Activated naive CD8-positive, alpha-beta T cell treated with anti-CD3 and anti-CD28 coated beads, Interleukin-2, amount 10 ng/mL, durations not matched to agents 7 days and 5 days (primary cell): ENCODE measurements around the gene SYT7. TPM values are rescaled to one million over a fixed set of nuclear protein-coding genes. Genes with fewer than 3 reads are reported as not detected.
"Not testable (repeated sequence)": the region's sequence is repeated elsewhere in the genome, so short reads cannot be mapped to it uniquely, and the experiment has no call there.

Experiments used
- ATAC-seq: fragments of 150-1000 bp; cut with Tn5 transposase; one replicate; pipeline ENCODE4 v1.10.0; 2021; ENCODE audit warnings: low read depth, moderate library complexity
- POLR2A ChIA-PET: fragments of 350-600 bp; sonication (Branson Sonifier 250); formaldehyde crosslinking; loops from one replicate; lab custom pipeline; 2021; ENCODE audit warnings: antibody characterized with exemption; lab: Charles Lee
- DNase-seq: peaks from one replicate; pipeline ENCODE4 v3.0.0; 2021
- H3K27ac Mint-ChIP-seq: one replicate; pipeline ENCODE4 v1.8.0; 2022; ENCODE audit warnings: mild to moderate bottlenecking, mixed read lengths
- H3K27me3 Mint-ChIP-seq: one replicate; pipeline ENCODE4 v1.8.0; 2022; ENCODE audit warnings: mild to moderate bottlenecking, moderate library complexity, mixed read lengths
- H3K36me3 Mint-ChIP-seq: one replicate; pipeline ENCODE4 v1.8.0; 2021; ENCODE audit warnings: mild to moderate bottlenecking, mixed read lengths
- H3K4me1 Mint-ChIP-seq: one replicate; pipeline ENCODE4 v1.8.0; 2021; ENCODE audit warnings: mixed read lengths
- H3K4me3 Mint-ChIP-seq: one replicate; pipeline ENCODE4 v1.8.0; 2022; ENCODE audit warnings: mild to moderate bottlenecking, moderate library complexity, mixed read lengths
- H3K9me3 Mint-ChIP-seq: one replicate; pipeline ENCODE4 v1.8.0; 2021; ENCODE audit warnings: mixed read lengths
- microRNA-seq: library from miRNA; unstranded; fragments of <30 nt; microRNA quantifications from one replicate; pipeline ENCODE4 v1.2.0, GENCODE V29; 2022
- total RNA-seq, 2 experiments: library from RNA; stranded (reverse); gene quantifications; one replicate each; pipeline ENCODE4 v1.2.3, GENCODE V29; 2021

The SYT7 gene
- total RNA-seq, 2 experiments from 2014 or later, result not detected

DNA sequence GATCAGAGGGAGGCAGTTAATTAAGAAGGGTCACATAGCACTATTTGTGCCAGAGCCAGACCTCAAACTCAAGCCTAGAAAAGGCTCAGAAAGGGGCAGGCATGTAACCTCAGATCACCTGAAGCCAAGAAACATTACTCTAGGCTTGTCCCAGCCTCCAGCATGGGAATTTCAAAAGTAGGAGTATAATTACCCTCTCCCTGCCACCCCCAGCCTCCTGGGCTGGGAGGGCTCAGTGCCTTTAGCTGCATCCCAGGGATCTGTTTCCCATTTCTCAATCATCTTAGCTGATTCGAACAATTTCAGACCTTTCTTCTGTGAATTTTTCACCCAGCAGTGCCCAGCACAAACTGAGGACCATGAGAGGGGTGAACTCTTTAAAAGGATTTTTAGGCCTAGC is 105.4 kb downstream of the SYT7 start:
- Mint-ChIP-seq H3K4me3 (no peak overlapping the region), H3K27me3 (no peaks in the 10 kb centered on the region), H3K36me3 (peaks cover 5% of the 10 kb centered on the region), H3K9me3 (no peaks in the 10 kb centered on the region), H3K4me1 (peaks cover 12% of the 10 kb centered on the region), H3K27ac (no peak overlapping the region)
- DNase-seq, result no peak
- ATAC-seq, result no peak
- POLR2A ChIA-PET, result interaction anchor here (1.4 kb wide), 1 partner anchor 46 kb away, joined by 3 read pairs; the partner anchor contains the start of genes CPSF7 and SDHAF2

DNA sequence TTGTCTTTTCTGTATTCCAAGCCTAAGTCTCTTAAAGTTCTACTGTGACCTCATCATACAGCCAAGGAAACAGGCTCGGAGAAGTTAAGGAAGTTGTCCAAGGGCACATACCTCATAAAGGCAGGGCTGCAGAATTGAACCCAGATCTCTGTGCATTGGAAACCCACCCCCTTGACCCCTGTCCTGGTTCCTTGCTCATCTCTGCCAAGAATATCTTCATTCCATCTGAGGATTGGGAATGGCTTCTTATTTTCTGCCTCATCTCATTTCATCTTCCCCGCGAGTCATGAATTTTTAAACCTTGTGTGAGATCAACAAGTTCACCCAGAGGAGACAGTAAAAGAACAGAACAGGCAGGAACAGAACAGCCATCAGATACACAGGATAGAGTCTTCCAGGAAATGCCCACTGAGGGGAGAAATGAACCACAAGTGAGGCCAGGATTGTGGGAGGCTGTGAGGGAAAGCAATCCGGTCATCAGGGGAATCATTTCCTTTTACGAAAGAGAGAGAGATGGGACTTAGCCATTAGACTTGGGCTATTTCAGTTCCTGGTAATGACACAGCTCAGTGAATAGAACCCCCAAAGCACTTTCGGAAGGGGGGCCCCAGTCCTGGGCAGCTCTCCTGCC is 106.7 kb downstream of the SYT7 start:
- DNase-seq (no peak), ATAC-seq (no peak)
- H3K27me3 Mint-ChIP-seq, result no peaks in the 10 kb centered on the region
- no peak overlapping the region for H3K27ac Mint-ChIP-seq
- H3K4me1 Mint-ChIP-seq, result peaks cover 12% of the 10 kb centered on the region
- no peak overlapping the region for H3K4me3 Mint-ChIP-seq
- POLR2A ChIA-PET, result interaction anchor here (0.6 to 1.4 kb wide), 2 partner anchors 44 to 314 kb away, joined by 3 read pairs; partner anchors contain the start of genes CPSF7 and SDHAF2
- H3K9me3 Mint-ChIP-seq, result no peaks in the 10 kb centered on the region
- peaks cover 5% of the 10 kb centered on the region for H3K36me3 Mint-ChIP-seq

DNA sequence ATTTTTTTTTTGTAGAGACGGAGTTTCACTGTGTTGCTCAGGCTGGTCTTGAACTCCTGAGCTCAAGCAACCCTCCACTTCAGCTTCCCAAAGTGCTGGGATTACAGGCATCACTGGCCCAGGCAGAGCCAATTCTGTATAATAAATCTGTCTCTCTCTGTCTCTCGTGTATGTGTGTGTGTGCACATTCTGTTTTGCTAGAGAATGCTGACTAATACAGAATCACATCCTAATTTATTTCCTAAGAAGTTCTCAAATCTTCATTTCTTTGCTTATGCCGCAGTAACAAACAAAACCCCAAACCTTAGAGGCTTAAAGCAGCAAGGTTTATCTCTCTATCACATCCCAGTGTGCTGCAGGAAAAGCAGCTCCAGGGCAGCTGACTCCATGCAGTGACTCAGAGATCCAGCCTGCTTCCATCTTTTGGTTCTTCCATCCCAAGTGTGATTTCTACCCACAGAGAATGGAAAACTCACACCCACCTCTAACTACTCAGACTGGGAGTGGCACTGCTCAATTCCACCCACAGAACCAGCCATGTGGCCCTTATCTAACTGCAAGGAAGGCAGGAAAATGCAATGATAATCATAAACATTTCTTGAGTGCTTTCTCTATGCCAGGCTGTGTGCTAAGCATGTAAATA is 107.4 kb downstream of the SYT7 start:
- Mint-ChIP-seq H3K9me3 (no peaks in the 10 kb centered on the region), H3K27ac (no peak overlapping the region), H3K27me3 (no peaks in the 10 kb centered on the region), H3K4me3 (no peak overlapping the region), H3K4me1 (peaks cover 12% of the 10 kb centered on the region), H3K36me3 (peaks cover 5% of the 10 kb centered on the region)
- DNase-seq (no peak), ATAC-seq (no peak)
- POLR2A ChIA-PET, result interaction anchor here (0.9 kb wide), 1 partner anchor 19 kb away, joined by 7 read pairs; no protein-coding TSS in a partner anchor

DNA sequence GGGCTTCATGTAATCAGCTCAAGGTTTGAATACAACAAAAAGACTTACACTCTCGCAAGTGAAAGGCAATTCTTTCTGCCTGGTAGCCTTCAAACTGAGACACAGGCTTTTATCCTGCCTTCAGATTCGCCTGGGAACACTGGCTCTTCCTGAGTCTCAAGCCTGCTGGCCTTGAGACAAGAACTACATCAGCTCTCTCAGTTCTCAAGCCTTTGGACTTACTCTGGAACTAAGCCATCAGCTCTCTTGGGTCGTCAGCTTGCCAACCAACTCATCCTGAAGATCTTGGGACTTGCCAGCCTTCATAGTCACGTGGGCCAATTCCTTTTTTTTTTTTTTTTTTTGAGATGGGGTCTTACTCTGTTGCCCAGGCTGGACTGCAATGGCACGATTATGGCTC is 108.0 kb downstream of the SYT7 start:
- H3K27ac Mint-ChIP-seq, result no peak overlapping the region
- POLR2A ChIA-PET, result interaction anchor here (0.7 to 0.9 kb wide), 2 partner anchors 19 to 44 kb away, joined by 7 read pairs; no protein-coding TSS in a partner anchor

DNA sequence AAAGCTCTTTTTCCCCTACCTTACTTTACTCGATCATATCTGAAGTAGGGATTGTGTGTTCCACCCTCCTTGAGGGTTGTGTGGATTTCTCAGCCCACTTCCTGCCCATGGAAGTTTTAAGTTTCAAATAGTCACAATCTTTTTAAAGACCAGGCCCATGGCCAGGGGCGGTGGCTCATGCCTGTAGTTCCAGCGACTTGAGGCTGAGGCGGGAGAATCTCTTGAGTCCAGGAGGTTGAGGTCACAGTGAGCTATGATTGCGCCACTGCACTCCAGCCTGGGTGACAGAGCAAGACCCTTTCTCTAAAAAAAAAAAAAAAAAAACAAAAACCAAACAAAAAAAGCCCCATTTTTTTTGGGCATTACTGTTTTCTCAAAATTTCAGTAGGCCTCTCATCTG is 108.6 kb downstream of the SYT7 start:
- POLR2A ChIA-PET, result interaction anchor here (0.5 to 1.0 kb wide), 4 partner anchors 38 to 261 kb away, joined by 3 to 7 read pairs (median 4); no protein-coding TSS in a partner anchor
- Mint-ChIP-seq H3K27ac (peak overlapping the region; percentile 54), H3K27me3 (no peaks in the 10 kb centered on the region), H3K4me1 (peaks cover 9% of the 10 kb centered on the region), H3K4me3 (no peak overlapping the region), H3K9me3 (no peaks in the 10 kb centered on the region), H3K36me3 (peaks cover 9% of the 10 kb centered on the region)
- DNase-seq, result no peak
- ATAC-seq, result no peak

More for the DNA sequence above, 108.0 kb downstream of the SYT7 start:
- no peak for ATAC-seq
- Mint-ChIP-seq H3K36me3 (peaks cover 5% of the 10 kb centered on the region), H3K4me1 (peaks cover 10% of the 10 kb centered on the region), H3K9me3 (no peaks in the 10 kb centered on the region), H3K27me3 (no peaks in the 10 kb centered on the region), H3K4me3 (no peak overlapping the region)
- DNase-seq, result no peak

DNA sequence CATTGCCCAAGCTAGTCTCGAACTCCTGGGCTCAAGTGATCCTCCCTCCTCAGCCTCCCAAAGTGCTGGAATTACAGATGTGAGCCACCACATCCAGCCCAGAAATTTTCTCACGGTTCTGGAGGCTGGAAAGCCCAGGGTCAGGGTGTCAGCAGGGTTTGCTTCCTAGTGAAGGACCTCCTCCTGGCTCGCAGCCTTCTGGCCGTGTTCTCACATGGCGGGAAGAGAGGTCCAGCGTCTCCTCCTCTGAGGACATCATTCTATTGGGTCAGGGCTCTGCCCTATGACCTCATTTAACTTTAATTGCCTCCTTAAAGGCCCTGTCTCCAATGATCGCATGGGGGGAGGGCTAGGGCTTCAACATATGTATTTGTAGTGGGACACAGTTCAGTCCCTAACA is 112.9 kb downstream of the SYT7 start:
- H3K4me3 Mint-ChIP-seq, result no peak overlapping the region
- ATAC-seq, result no peak
- peaks cover 9% of the 10 kb centered on the region for H3K4me1 Mint-ChIP-seq
- DNase-seq, result no peak
- peaks cover 15% of the 10 kb centered on the region for H3K36me3 Mint-ChIP-seq
- no peaks in the 10 kb centered on the region for H3K27me3 Mint-ChIP-seq
- H3K9me3 Mint-ChIP-seq, result no peaks in the 10 kb centered on the region
- POLR2A ChIA-PET, result no interaction called here
- H3K27ac Mint-ChIP-seq, result no peak overlapping the region

GRCh38 chr11:61467602-61468001 is 113.3 kb downstream of the SYT7 start:
- ATAC-seq, POLR2A ChIA-PET, DNase-seq, H3K27ac Mint-ChIP-seq, H3K9me3 Mint-ChIP-seq, H3K4me1 Mint-ChIP-seq, H3K4me3 Mint-ChIP-seq, H3K27me3 Mint-ChIP-seq: not testable (repeated sequence)
- H3K36me3 Mint-ChIP-seq, result peaks cover 15% of the 10 kb centered on the region

Small RNA genes within 50 kb of the gene (microRNA-seq; reads per million reads assigned to microRNA genes)
- gene MIR4488, result not detected

Other genes starting within 250 kb of the SYT7 start
- gene DDB1, start 248.0 kb downstream of the SYT7 start, total RNA-seq, result 100 to 1,000 TPM; 168 to 181 TPM
- gene TKFC, start 247.8 kb downstream of the SYT7 start, total RNA-seq, result 10 to 100 TPM; 31.5 to 34.3 TPM
- 10 to 100 TPM; 43.6 to 44.7 TPM for gene CYB561A3, start 219.2 kb downstream of the SYT7 start, total RNA-seq
- gene TMEM138, start 218.7 kb downstream of the SYT7 start, total RNA-seq, result 10 to 100 TPM; 53.4 to 57.7 TPM
- gene TMEM216, start 188.5 kb downstream of the SYT7 start, total RNA-seq, result 10 to 100 TPM; 10.5 to 11.1 TPM
- 100 to 1,000 TPM; 115 to 118 TPM for gene CPSF7, start 151.1 kb downstream of the SYT7 start, total RNA-seq
- gene SDHAF2, start 151.0 kb downstream of the SYT7 start, total RNA-seq, result 10 to 100 TPM; 48.5 to 53.1 TPM
- not detected for gene LRRC10B, start 72.3 kb downstream of the SYT7 start, total RNA-seq
- gene DAGLA, start 99.3 kb upstream of the SYT7 start, total RNA-seq, result under 1 TPM; 0.08 to 0.14 TPM
- 1 to 10 TPM; 3.4 TPM for gene MYRF, start 171.6 kb upstream of the SYT7 start, total RNA-seq
- 100 to 1,000 TPM; 127 to 140 TPM for gene TMEM258, start 211.5 kb upstream of the SYT7 start, total RNA-seq
- 10 to 100 TPM; 87.1 to 88.7 TPM for gene FEN1, start 211.8 kb upstream of the SYT7 start, total RNA-seq
- 10 to 100 TPM; 53.2 to 54.7 TPM for gene FADS1, start 235.9 kb upstream of the SYT7 start, total RNA-seq
- 100 to 1,000 TPM; 245 to 280 TPM for gene FADS2, start 247.2 kb upstream of the SYT7 start, total RNA-seq